Measurements from ENCODE around the gene USP16. TPM values are rescaled to one million over a fixed set of nuclear protein-coding genes. Genes with fewer than 3 reads are reported as not detected.
"Not testable (repeated sequence)": the region's sequence is repeated elsewhere in the genome, so short reads cannot be mapped to it uniquely, and the experiment has no call there.

Gene USP16
- total RNA-seq, 1 experiment from 2014 or later, result 24.1 TPM

- Histone ChIP-seq H3K9me2 (replicated peaks; ENCODE audit: low read length) (no peaks in the 10 kb centered on the region), H3K4me1 (ENCODE audit: insufficient read depth, low read length) (peaks cover 3% of the 10 kb centered on the region; the same call in 1 of the 2 replicates), H4K20me1 (ENCODE audit: low read length) (no peaks in the 10 kb centered on the region), H3F3A (ENCODE audit: low read length, unreplicated experiment) (no peaks in the 10 kb centered on the region), H3K79me2 (ENCODE audit: low read length) (no peaks in the 10 kb centered on the region), H3K9ac (ENCODE audit: low read length) (no peak overlapping the region), H3K4me2 (ENCODE audit: low read length) (no peak overlapping the region), H3K36me3 (ENCODE audit: low read depth, low read length) (peaks cover 18% of the 10 kb centered on the region), H3K4me3 (ENCODE audit: low read length) (no peak overlapping the region), H3K27ac (ENCODE audit: low read length) (no peak overlapping the region), H2AFZ (ENCODE audit: low read length) (no peak overlapping the region), H3K27me3 (ENCODE audit: low read length) (no peaks in the 10 kb centered on the region), H3K9me3 (ENCODE audit: low read length) (no peaks in the 10 kb centered on the region)
- ChIA-PET CTCF (no interaction called here), POLR2A (ENCODE audit: unreplicated experiment) (no interaction called here)
- no peak for ATAC-seq
- TF ChIP-seq CTCF (conservative IDR thresholded peaks at IDR 0.05; ENCODE audit: low read depth, low read length), result no peak
- no peak for TF ChIP-seq EZH2 (IDR thresholded peaks at IDR 0.05; ENCODE audit: low read length, unreplicated experiment)
- no peak for TF ChIP-seq EZH2phosphoT487 (IDR thresholded peaks at IDR 0.05; ENCODE audit: borderline replicate concordance, low read length)
- intact Hi-C loops (cut with micrococcal nuclease), result no loop called here
- BruUV-seq (replicated peaks), result no TSS peak
- DNase-seq, result no peak
Observed at GRCh38 chr21:29007135-29007534, 17.3 kb upstream of the USP16 start.

DNA sequence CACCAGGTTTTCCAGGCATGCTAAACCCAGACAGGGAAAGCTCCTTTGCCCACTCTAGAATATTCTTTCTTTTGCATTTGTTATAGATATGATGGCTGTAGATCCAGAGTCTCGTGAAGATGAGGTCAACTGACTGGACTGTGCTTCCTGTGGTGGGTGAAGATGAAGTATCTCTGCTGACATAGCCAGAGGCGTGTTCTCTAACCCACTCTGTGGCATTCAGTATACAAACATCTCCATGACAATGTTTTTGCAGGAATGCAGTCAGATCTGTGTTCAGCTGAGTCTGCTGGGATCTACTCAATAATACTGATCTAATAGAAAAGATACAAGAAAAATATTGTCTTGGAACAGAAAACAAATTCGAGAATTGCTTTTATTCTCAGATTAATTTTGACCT, 16.7 kb upstream of the USP16 start:
- H3K79me2 ChIP-seq (ENCODE audit: low read length), result no peaks in the 10 kb centered on the region
- H3K36me3 ChIP-seq (ENCODE audit: low read depth, low read length), result peaks cover 18% of the 10 kb centered on the region
- no peaks in the 10 kb centered on the region for H3K27me3 ChIP-seq (ENCODE audit: low read length)
- H3K4me2 ChIP-seq (ENCODE audit: low read length), result no peak overlapping the region
- no peak overlapping the region for H3K4me3 ChIP-seq (ENCODE audit: low read length)
- H3K9me3 ChIP-seq (ENCODE audit: low read length), result no peaks in the 10 kb centered on the region
- ChIA-PET CTCF (no interaction called here), POLR2A (ENCODE audit: unreplicated experiment) (no interaction called here)
- no peaks in the 10 kb centered on the region; the same call in 1 of the 2 replicates for H3K4me1 ChIP-seq (ENCODE audit: insufficient read depth, low read length)
- no peak for ATAC-seq
- H2AFZ ChIP-seq (ENCODE audit: low read length), result no peak overlapping the region
- no peak overlapping the region for H3K9ac ChIP-seq (ENCODE audit: low read length)
- H3K27ac ChIP-seq (ENCODE audit: low read length), result no peak overlapping the region
- no peaks in the 10 kb centered on the region for H4K20me1 ChIP-seq (ENCODE audit: low read length)
- DNase-seq, result no peak
- H3F3A ChIP-seq (ENCODE audit: low read length, unreplicated experiment), result no peaks in the 10 kb centered on the region
- TF ChIP-seq CTCF (conservative IDR thresholded peaks at IDR 0.05; ENCODE audit: low read depth, low read length) (no peak), EZH2phosphoT487 (IDR thresholded peaks at IDR 0.05; ENCODE audit: borderline replicate concordance, low read length) (no peak), EZH2 (IDR thresholded peaks at IDR 0.05; ENCODE audit: low read length, unreplicated experiment) (no peak)
- intact Hi-C loops (cut with micrococcal nuclease), result no loop called here
- TSS peak; percentile 26 for BruUV-seq (replicated peaks)
- H3K9me2 ChIP-seq (replicated peaks; ENCODE audit: low read length), result no peaks in the 10 kb centered on the region

DNA sequence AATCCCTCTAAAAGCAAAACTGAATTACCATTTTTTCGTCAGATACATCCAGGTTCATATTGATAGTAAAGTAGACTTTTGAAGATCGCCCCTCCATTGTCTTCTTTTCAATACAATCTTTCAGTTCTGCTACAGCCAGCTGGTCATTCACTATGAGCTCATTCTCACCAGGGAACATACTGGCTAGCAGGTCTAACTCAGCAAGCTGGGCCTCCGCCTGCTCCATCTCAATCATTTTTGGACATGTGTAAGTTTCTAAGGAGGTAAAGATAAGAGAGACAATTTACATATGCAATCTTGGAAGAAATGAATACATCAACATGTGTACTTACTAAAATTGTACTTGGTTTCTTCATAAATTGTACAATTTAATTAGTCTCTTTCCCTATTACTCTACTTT, 16.1 kb upstream of the USP16 start:
- Histone ChIP-seq H3K4me2 (ENCODE audit: low read length) (no peak overlapping the region), H3K9me2 (replicated peaks; ENCODE audit: low read length) (no peaks in the 10 kb centered on the region), H3K27me3 (ENCODE audit: low read length) (no peaks in the 10 kb centered on the region), H3K79me2 (ENCODE audit: low read length) (no peaks in the 10 kb centered on the region), H3K9me3 (ENCODE audit: low read length) (no peaks in the 10 kb centered on the region), H3K27ac (ENCODE audit: low read length) (no peak overlapping the region), H3K36me3 (ENCODE audit: low read depth, low read length) (peaks cover 18% of the 10 kb centered on the region), H2AFZ (ENCODE audit: low read length) (no peak overlapping the region), H3F3A (ENCODE audit: low read length, unreplicated experiment) (no peaks in the 10 kb centered on the region), H3K9ac (ENCODE audit: low read length) (no peak overlapping the region), H3K4me1 (ENCODE audit: insufficient read depth, low read length) (no peaks in the 10 kb centered on the region; the same call in 1 of the 2 replicates), H3K4me3 (ENCODE audit: low read length) (no peak overlapping the region), H4K20me1 (ENCODE audit: low read length) (no peaks in the 10 kb centered on the region)
- ChIA-PET CTCF (no interaction called here), POLR2A (ENCODE audit: unreplicated experiment) (no interaction called here)
- intact Hi-C loops (cut with micrococcal nuclease), result no loop called here
- DNase-seq (no peak), ATAC-seq (no peak)
- BruUV-seq (replicated peaks), result no TSS peak
- TF ChIP-seq EZH2phosphoT487 (IDR thresholded peaks at IDR 0.05; ENCODE audit: borderline replicate concordance, low read length) (no peak), EZH2 (IDR thresholded peaks at IDR 0.05; ENCODE audit: low read length, unreplicated experiment) (no peak)

DNA sequence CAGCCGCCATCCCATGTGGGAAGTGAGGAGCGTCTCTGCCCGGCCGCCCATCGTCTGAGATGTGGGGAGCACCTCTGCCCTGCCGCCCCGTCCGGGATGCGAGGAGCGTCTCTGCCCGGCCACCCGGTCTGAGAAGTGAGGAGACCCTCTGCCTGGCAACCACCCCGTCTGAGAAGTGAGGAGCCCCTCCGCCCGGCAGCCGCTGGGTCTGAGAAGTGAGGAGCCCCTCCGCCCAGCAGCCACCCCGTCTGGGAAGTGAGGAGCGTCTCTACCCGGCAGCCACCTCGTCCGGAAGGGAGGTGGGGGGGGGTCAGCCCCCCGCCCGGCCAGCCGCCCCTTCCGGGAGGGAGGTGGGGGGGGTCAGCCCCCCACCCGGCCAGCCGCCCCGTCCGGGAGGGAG, 13.2 kb upstream of the USP16 start:
- H3K79me2 ChIP-seq (ENCODE audit: low read length); H3K4me3 ChIP-seq (ENCODE audit: low read length); H3K9me2 ChIP-seq (replicated peaks; ENCODE audit: low read length); H3K9me3 ChIP-seq (ENCODE audit: low read length); H2AFZ ChIP-seq (ENCODE audit: low read length); BruUV-seq (replicated peaks); H4K20me1 ChIP-seq (ENCODE audit: low read length); ATAC-seq; H3K27ac ChIP-seq (ENCODE audit: low read length); CTCF ChIA-PET; H3K4me1 ChIP-seq (ENCODE audit: insufficient read depth, low read length); H3K4me2 ChIP-seq (ENCODE audit: low read length); H3K9ac ChIP-seq (ENCODE audit: low read length); POLR2A ChIA-PET (ENCODE audit: unreplicated experiment); H3K27me3 ChIP-seq (ENCODE audit: low read length); H3F3A ChIP-seq (ENCODE audit: low read length, unreplicated experiment); DNase-seq; intact Hi-C loops (cut with micrococcal nuclease): not testable (repeated sequence)
- peaks cover 15% of the 10 kb centered on the region for H3K36me3 ChIP-seq (ENCODE audit: low read depth, low read length)
